HG02678 (cell line): ENCODE data around the gene HEPACAM.

Experiments
- ATAC-seq: cut with Tn5 transposase; IDR thresholded peaks from one replicate; pipeline ENCODE4 v1.9.1; 2021; ENCODE audit warnings: mild to moderate bottlenecking, moderate library complexity; ENCODE audit not compliant: unreplicated experiment

Gene HEPACAM

GRCh38 chr11:124870430-124870829, 65.4 kb downstream of the HEPACAM start:
- no peak for ATAC-seq

DNA sequence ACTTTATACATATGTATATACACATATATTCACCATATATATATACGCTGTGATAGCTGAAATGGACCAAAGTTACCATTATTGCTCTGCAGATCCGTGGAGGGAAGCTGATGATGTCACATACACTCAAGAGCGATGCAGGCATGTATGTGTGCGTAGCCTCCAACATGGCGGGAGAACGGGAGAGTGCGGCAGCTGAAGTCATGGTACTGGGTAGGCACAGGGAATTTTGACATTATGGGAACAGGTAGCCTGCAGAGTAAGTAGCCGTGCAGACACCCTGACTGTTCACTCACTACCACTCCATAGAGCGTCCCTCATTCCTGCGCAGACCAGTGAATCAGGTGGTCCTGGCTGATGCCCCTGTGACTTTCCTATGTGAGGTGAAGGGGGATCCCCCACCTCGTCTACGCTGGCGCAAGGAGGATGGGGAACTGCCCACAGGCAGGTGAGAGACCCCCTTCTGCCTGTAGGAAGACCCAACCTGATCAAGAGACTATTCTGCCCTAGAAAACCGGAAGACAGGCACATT, 65.9 kb downstream of the HEPACAM start:
- ATAC-seq = no peak

DNA sequence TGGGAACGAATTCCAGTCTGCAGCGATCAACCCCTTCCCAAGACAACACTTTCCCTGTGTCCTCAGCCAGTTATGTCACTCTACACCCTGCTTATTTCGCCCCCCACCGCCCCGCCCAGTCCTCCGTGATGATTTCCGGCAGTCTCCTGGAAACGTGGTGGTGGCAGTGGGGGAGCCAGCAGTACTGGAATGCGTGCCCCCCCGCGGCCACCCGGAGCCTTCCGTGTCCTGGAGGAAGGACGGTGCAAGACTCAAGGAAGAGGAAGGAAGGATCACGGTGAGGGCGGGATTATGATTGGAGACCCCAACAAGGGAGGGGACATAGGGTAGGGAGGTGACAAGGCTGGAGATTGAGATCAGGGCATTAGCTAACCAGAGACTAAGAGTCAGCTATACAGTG, 66.5 kb downstream of the HEPACAM start:
- no peak for ATAC-seq
